Central memory CD8-positive, alpha-beta T cell (primary cell): Measurements from ENCODE around the gene AFF3.

Source experiments
- ATAC-seq: fragments of 150-1000 bp; cut with Tn5 transposase; replicated peaks from 2 replicates; pipeline ENCODE4 v1.10.0; 2022; ENCODE audit warnings: mild to moderate bottlenecking, moderate FRiP score, moderate number of reproducible peaks; ENCODE audit not compliant: poor library complexity, severe bottlenecking; ENCODE audit errors: extremely low read depth
- DNase-seq, 2 donors: peaks; one replicate each; pipeline ENCODE4 v3.0.0; 2021; ENCODE audit warnings: low spot score in 2 of 2
- H3K27ac Mint-ChIP-seq: one replicate; pipeline ENCODE4 v1.8.0; 2022; ENCODE audit warnings: low read depth, mild to moderate bottlenecking, moderate library complexity, mixed read lengths
- H3K27me3 Mint-ChIP-seq: one replicate; pipeline ENCODE4 v1.8.0; 2022; ENCODE audit warnings: mixed read lengths
- H3K36me3 Mint-ChIP-seq: one replicate; pipeline ENCODE4 v1.8.0; 2022; ENCODE audit warnings: mild to moderate bottlenecking, moderate library complexity, mixed read lengths; ENCODE audit not compliant: insufficient read depth
- H3K4me1 Mint-ChIP-seq: one replicate; pipeline ENCODE4 v1.8.0; 2022; ENCODE audit warnings: mixed read lengths
- H3K4me3 Mint-ChIP-seq: one replicate; pipeline ENCODE4 v1.8.0; 2022; ENCODE audit warnings: mild to moderate bottlenecking, moderate library complexity, mixed read lengths
- H3K9me3 Mint-ChIP-seq: one replicate; pipeline ENCODE4 v1.8.0; 2022; ENCODE audit warnings: mixed read lengths

AFF3 gene

GRCh38 chr2:100015849-100016248, 126.5 kb downstream of the AFF3 start:
- no peak overlapping the region for H3K4me3 Mint-ChIP-seq
- no peaks in the 10 kb centered on the region for H3K4me1 Mint-ChIP-seq
- ATAC-seq (no peak), DNase-seq (no peak)
- no peak overlapping the region for H3K27ac Mint-ChIP-seq
- H3K36me3 Mint-ChIP-seq: peaks cover 7% of the 10 kb centered on the region
- H3K27me3 Mint-ChIP-seq: peaks cover 8% of the 10 kb centered on the region
- H3K9me3 Mint-ChIP-seq: no peaks in the 10 kb centered on the region

- Mint-ChIP-seq H3K4me3 (no peak overlapping the region), H3K27me3 (no peaks in the 10 kb centered on the region), H3K27ac (no peak overlapping the region), H3K9me3 (no peaks in the 10 kb centered on the region), H3K36me3 (peaks cover 5% of the 10 kb centered on the region), H3K4me1 (no peaks in the 10 kb centered on the region)
- ATAC-seq: no peak
- DNase-seq: no peak
These were observed 128.3 kb downstream of the AFF3 start for GRCh38 chr2:100013892-100014677.

- peaks cover 5% of the 10 kb centered on the region for H3K36me3 Mint-ChIP-seq
- no peak for DNase-seq
- no peaks in the 10 kb centered on the region for H3K9me3 Mint-ChIP-seq
- no peak overlapping the region for H3K27ac Mint-ChIP-seq
- H3K4me1 Mint-ChIP-seq: no peaks in the 10 kb centered on the region
- no peak for ATAC-seq
- no peaks in the 10 kb centered on the region for H3K27me3 Mint-ChIP-seq
- no peak overlapping the region for H3K4me3 Mint-ChIP-seq
These were observed 129.8 kb downstream of the AFF3 start for GRCh38 chr2:100012561-100012960.

DNA sequence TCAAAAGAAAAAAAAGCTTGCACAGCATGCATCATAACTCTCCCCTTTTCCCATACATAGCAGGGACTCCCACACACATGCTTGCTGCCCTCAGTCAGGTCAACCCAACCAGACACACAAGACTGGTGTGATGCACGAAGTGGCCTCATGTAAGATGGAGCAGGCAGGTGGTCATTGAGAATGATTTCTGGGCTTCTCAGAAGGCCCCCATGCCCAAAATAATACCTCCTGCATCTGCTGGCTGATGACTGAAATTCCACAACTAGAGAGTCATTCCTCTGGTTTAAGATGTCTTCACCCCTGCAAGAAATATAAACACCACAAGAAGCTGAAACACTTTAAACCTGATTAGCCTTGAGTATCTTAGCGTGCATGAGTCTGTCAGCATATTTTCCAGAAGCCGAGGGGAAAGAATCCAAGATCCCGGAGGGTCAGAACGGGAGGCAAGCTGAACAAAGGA, 131.1 kb downstream of the AFF3 start:
- DNase-seq (no peak), ATAC-seq (no peak)
- no peaks in the 10 kb centered on the region for H3K9me3 Mint-ChIP-seq
- H3K4me3 Mint-ChIP-seq: no peak overlapping the region
- H3K36me3 Mint-ChIP-seq: peaks cover 8% of the 10 kb centered on the region
- H3K4me1 Mint-ChIP-seq: no peaks in the 10 kb centered on the region
- no peak overlapping the region for H3K27ac Mint-ChIP-seq
- no peaks in the 10 kb centered on the region for H3K27me3 Mint-ChIP-seq

DNA sequence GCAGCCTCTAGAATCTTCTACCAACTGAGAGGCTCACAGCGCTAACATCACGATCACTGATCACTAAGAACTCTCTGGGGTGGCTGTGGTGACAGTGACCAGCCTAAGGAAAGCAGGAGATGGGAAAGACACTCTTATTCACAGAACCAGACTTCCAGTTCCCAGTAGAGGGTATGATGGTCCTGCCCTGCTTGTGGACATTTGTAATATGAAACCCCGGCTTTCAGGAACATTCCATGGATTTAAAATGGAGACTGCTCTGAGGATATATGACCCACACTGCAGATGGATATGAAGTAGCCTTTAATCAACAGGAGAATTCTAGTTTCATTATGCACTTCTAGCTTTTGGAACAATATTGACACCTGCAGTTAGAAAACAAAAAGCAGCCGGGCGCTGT, 131.8 kb downstream of the AFF3 start:
- H3K4me3 Mint-ChIP-seq: no peak overlapping the region
- H3K27ac Mint-ChIP-seq: no peak overlapping the region
- H3K4me1 Mint-ChIP-seq: no peaks in the 10 kb centered on the region
- no peak for DNase-seq
- no peaks in the 10 kb centered on the region for H3K27me3 Mint-ChIP-seq
- no peaks in the 10 kb centered on the region for H3K9me3 Mint-ChIP-seq
- ATAC-seq: no peak
- H3K36me3 Mint-ChIP-seq: peaks cover 8% of the 10 kb centered on the region

DNA sequence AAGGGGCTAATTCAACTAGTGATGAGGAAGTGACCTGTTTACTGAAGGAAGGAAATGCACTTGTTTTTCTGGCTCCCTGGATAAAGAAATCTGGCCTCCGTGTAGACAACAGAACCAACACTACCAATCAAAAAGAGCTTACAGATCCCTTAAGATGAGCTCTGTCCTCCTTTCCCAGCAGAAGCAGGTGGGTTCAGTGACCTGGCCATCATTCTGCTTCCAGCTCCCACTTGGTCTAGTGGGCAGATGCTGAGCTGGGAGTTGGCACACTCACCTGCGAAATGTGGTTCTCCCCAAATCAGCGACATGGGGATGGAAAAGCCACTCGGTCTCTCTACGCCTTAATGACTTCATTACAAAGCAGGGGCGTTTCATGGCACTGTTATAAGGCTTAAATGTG, 132.6 kb downstream of the AFF3 start:
- H3K4me3 Mint-ChIP-seq: no peak overlapping the region

GRCh38 chr2:100008956-100009355, 133.4 kb downstream of the AFF3 start:
- H3K4me1 Mint-ChIP-seq: no peaks in the 10 kb centered on the region
- peaks cover 8% of the 10 kb centered on the region for H3K36me3 Mint-ChIP-seq
- H3K27ac Mint-ChIP-seq: no peak overlapping the region
- H3K9me3 Mint-ChIP-seq: no peaks in the 10 kb centered on the region
- ATAC-seq (no peak), DNase-seq (no peak)
- H3K4me3 Mint-ChIP-seq: no peak overlapping the region
- H3K27me3 Mint-ChIP-seq: no peaks in the 10 kb centered on the region

More for the DNA sequence above, 132.6 kb downstream of the AFF3 start:
- no peaks in the 10 kb centered on the region for H3K4me1 Mint-ChIP-seq
- DNase-seq: no peak
- H3K36me3 Mint-ChIP-seq: peaks cover 8% of the 10 kb centered on the region
- ATAC-seq: no peak
- H3K9me3 Mint-ChIP-seq: no peaks in the 10 kb centered on the region
- no peak overlapping the region for H3K27ac Mint-ChIP-seq
- no peaks in the 10 kb centered on the region for H3K27me3 Mint-ChIP-seq

DNA sequence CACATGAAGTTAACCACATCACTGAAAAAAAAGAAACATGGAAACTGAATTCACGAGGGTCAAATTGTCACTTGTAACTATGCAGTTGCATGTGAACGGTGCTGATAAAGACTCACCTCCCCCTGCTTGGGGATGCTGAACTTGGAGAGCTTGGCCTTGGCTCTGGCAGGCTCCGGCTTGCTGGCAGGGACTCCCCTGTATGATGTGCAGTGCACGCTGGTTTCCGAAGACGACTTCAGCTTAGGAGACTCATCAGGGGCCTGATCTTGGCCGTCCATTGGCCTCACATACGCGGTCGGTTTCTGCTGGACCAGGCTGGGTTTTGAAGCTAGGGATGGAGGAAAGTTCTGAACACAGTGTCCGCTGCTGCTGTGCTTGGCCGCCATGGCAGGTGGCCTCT, 135.9 kb downstream of the AFF3 start:
- no peak for DNase-seq
- H3K36me3 Mint-ChIP-seq: peaks cover 6% of the 10 kb centered on the region
- no peaks in the 10 kb centered on the region for H3K27me3 Mint-ChIP-seq
- H3K4me1 Mint-ChIP-seq: no peaks in the 10 kb centered on the region
- H3K27ac Mint-ChIP-seq: no peak overlapping the region
- no peak overlapping the region for H3K4me3 Mint-ChIP-seq
- no peaks in the 10 kb centered on the region for H3K9me3 Mint-ChIP-seq
- ATAC-seq: no peak

DNA sequence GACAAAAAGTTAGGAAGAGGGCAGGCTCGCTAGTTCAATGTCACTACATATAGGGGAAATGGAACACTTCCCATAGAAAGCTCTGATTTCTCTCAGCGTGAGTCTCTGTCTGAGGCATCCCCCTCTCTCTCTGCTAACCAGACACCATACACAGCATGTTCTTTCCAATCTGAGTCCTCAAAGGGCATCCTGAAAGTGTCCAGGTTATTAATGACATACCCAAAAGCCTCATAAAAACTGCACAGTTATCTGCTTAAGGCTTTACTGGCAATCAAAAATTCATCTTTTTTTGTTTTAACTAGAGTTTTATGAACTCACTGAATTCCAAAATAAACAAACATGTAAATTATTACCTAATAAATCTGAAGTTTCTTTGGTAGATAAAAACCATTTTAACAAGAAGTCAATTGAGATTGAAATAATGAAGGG, 137.4 kb downstream of the AFF3 start:
- Mint-ChIP-seq H3K27ac (no peak overlapping the region), H3K4me3 (no peak overlapping the region), H3K9me3 (no peaks in the 10 kb centered on the region), H3K4me1 (peaks cover 13% of the 10 kb centered on the region), H3K36me3 (peaks cover 3% of the 10 kb centered on the region), H3K27me3 (no peaks in the 10 kb centered on the region)
- ATAC-seq (no peak), DNase-seq (no peak)

DNA sequence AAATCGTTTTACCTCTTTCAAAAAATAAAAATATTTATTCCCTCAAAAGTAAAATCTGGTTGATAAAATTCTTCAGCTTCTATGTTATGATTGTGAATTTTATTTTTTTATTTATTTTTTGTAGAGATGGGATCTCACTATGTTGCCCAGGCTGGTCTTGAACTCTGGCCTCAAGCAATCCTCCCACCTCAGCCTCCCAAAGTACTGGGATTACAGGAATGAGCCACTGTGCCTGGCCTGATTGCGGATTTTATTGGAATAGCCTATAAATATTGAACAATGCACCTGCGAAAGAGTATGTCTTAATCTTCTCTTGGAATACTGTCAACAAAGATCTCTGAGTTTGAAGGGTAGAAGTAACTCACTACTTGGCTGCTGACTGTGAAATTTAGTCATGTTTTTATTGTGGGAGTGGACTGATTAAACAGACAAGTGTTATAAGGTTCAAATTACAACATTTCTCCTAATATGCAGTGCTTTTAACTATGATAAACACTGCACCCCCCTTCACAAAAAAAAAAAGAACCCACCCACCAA, 138.0 kb downstream of the AFF3 start:
- Mint-ChIP-seq H3K4me1 (peaks cover 15% of the 10 kb centered on the region), H3K27me3 (no peaks in the 10 kb centered on the region), H3K9me3 (no peaks in the 10 kb centered on the region), H3K4me3 (no peak overlapping the region), H3K27ac (no peak overlapping the region), H3K36me3 (peaks cover 5% of the 10 kb centered on the region)
- no peak for ATAC-seq
- no peak for DNase-seq

- H3K9me3 Mint-ChIP-seq: no peaks in the 10 kb centered on the region
- peaks cover 5% of the 10 kb centered on the region for H3K36me3 Mint-ChIP-seq
- peak overlapping the region; percentile 69 for H3K4me3 Mint-ChIP-seq
- no peaks in the 10 kb centered on the region for H3K27me3 Mint-ChIP-seq
- no peak overlapping the region for H3K27ac Mint-ChIP-seq
- H3K4me1 Mint-ChIP-seq: peaks cover 15% of the 10 kb centered on the region
- DNase-seq: no peak
- no peak for ATAC-seq
These were observed 140.3 kb downstream of the AFF3 start for GRCh38 chr2:100002059-100002458.

GRCh38 chr2:100000915-100001707, 141.3 kb downstream of the AFF3 start:
- H3K36me3 Mint-ChIP-seq: peaks cover 2% of the 10 kb centered on the region
- H3K4me3 Mint-ChIP-seq: peak overlapping the region; percentile 69
- peak; percentile 67 for ATAC-seq
- peaks cover 15% of the 10 kb centered on the region for H3K4me1 Mint-ChIP-seq
- no peak for DNase-seq
- H3K27ac Mint-ChIP-seq: peak overlapping the region; percentile 12
- H3K27me3 Mint-ChIP-seq: no peaks in the 10 kb centered on the region
- no peaks in the 10 kb centered on the region for H3K9me3 Mint-ChIP-seq
